Ramos (cell line): Measurements from ENCODE around the gene SYNGR1.
"Not testable (repeated sequence)": the region's sequence is repeated elsewhere in the genome, so short reads cannot be mapped to it uniquely, and the experiment has no call there.

Source experiments
- in situ Hi-C: fragments of 300-500 bp; cut with MboI; formaldehyde crosslinking; loops from one replicate; pipeline ENCODE4 v1.14.3; 2022; ENCODE audit warnings: low sequenced_read_pairs; ENCODE audit not compliant: unreplicated experiment

The SYNGR1 gene

GRCh38 chr22:39349506-39349966 is 255 bp upstream of the SYNGR1 start:
- in situ Hi-C loops = no loop called here

DNA sequence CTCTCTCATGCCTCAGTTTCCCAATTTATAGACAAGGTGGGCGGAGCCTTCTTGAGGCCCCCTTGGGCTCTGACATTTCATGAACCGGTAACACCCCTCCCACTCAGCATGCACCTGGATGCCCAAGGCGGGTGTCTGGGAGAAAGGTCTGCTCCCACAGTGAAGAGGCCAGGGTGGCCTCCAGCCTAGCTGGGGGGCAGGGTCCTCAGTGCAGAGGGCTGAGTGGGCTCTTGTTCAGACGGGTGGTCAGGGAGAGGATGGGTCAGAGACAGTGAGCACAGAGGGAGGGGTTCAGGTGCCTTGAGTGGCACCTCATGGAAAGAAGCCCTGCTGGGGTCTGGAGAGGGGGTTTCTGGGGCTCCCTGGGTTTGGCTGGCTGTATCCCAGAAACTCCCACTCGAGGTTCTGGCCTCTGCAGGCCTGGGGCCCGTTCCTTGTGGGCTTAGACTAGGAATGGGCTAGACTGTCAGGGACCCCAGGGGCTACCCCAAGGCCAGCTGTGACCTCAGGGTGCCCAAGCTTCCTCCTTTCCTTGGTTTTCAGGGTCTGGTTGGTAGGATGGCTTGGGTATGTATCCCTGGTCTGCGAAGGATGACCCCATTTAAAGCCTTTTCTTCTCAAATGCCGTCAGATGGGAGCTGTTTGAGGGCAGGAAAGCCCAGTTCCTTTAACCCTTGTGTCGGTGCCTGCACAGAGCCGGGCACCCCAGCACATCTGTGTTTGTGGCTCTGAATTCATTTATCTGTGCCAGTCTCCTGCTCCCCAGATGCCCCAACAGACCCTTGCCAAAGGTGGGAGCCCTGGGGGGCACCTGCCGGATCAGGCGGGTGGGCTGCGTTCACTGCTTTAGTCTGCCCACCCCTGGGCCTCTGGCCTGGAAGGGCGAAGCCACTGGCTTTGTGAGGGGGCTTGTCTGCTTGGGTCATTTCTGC is 1.2 kb downstream of the SYNGR1 start:
- in situ Hi-C loops = no loop called here

GRCh38 chr22:39351689-39352214 is 2.0 kb downstream of the SYNGR1 start:
- in situ Hi-C loops = no loop called here

GRCh38 chr22:39352306-39352891 is 2.6 kb downstream of the SYNGR1 start:
- in situ Hi-C loops = no loop called here

GRCh38 chr22:39353346-39353745 is 3.6 kb downstream of the SYNGR1 start:
- in situ Hi-C loops = no loop called here

DNA sequence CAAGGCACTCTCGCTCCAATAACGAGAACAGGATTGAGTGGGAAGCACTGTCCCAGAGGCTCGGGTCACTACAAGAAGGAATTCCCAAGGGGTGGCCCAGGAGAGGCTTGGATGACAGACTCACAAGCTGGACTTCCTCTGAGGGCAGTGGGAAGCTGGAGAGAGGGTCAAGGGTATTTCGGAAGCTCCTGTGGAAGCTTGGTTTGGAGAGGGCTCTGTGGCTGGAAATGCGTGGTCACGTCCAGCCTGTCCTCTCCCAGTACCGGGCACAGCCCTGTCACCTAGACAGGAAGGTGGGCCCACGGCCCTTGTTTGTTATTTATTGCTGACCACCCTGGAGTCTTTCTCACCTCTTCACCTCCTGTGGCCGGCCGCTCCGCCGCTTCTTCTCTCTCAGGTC is 5.3 kb downstream of the SYNGR1 start:
- in situ Hi-C loops = no loop called here

DNA sequence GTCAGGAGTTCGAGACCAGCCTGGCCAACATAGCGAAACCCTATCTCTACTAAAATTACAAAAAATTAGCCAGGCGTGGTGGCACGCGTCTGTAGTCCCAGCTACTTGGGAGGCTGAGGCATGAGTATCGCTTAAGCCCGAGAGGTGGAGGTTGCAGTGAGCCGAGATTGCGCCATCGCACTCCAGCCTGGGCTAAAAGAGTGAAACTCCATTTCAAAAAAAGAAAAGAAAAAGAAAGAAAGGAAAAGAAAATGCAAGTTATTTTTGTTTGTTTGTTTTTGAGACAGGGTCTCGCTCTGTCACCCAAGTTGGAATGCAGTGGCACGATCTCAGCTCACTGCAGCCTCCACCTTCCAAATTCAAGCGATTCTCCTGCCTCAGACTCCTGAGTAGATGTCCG is 6.0 kb downstream of the SYNGR1 start:
- in situ Hi-C loops = not testable (repeated sequence)

DNA sequence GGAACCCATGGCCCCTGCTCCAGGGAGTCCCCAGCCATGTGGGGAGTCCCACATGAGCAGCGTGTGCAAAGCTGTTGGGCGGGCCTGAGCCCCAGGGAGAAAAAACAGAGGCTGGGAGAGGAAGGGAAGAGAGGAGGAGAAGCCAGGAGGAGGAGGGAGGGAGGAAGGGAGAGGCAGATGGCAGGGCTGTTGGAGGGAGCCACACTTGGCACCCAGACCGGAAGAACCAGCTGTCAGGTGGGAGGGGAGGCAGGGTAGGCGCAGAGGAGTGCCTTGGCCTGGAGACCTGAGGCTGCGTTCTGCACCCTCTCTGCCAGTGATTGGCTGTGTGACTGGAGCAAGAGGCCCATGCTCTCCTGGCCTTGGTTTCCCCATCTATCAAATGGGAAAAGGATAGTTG is 6.7 kb downstream of the SYNGR1 start:
- in situ Hi-C loops = no loop called here

DNA sequence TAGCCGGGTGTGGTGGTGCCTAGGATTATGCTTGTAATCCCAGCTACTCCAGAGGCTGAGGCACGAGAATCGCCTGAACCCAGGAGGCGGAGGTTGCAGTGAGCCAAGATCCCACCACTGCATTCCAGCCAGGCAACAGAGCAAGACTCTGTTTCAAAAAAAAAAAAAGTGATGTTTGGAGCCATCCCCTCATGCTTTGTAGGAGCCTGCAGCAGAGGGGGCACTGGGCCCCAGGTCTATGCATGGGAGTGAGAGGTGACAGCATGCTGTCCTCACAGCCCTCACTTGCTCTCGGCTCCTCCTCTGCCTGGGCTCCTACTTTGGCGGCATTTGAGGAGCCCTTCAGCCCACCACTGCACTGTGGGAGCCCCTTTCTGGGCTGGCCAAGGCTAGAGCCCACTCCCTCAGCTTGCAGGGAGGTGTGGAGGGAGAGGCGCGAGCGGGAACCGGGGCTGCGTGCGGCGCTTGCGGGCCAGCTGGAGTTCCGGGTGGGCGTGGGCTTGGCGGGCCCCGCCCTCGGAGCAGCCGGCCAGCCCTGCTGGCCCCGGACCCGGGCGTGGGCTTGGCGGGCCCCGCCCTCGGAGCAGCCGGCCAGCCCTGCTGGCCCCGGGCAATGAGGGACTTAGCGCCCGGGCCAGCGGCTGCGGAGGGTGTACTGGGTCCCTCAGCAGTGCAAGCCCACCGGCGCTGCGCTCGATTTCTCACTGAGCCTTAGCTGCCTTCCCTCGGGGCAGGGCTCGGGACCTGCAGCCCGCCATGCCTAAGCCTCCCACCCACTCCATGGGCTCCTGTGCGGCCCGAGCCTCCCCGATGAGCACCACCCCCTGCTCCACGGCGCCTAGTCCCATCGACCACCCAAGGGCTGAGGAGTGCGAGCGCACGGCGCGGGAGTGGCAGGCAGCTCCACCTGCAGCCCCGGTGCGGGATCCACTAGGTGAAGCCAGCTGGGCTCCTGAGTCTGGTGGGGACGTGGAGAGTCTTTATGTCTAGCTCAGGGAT is 7.6 kb downstream of the SYNGR1 start:
- in situ Hi-C loops = not testable (repeated sequence)

GRCh38 chr22:39358197-39358596 is 8.4 kb downstream of the SYNGR1 start:
- in situ Hi-C loops = not testable (repeated sequence)

DNA sequence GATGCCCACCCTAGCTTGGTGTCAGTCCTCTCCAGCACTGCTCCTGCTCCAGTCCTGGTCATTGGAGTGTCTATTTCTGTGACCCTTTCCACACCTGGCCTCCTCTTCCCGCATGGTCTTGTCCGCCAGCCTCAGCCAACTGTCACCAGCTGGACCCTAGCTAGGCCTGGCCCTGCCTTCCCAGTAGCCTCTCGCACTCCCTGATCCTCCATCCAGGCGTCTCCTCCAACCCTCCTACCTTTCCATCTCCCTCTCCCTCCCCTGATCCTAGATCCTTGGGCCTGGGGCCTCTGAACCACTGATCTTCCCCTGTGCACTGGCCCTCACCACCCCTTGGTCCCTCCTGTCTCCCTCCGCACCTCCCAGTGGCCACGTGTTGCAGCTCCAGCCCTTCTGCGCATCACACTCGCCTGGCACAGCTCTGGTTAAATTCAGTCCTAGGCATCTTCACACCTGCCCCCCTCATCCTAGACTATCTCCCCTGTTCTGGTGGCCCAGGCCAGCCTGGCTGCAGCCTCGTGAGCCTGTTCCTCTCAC is 9.9 kb downstream of the SYNGR1 start:
- in situ Hi-C loops = no loop called here

GRCh38 chr22:39360242-39360641 is 10.5 kb downstream of the SYNGR1 start:
- in situ Hi-C loops = no loop called here

DNA sequence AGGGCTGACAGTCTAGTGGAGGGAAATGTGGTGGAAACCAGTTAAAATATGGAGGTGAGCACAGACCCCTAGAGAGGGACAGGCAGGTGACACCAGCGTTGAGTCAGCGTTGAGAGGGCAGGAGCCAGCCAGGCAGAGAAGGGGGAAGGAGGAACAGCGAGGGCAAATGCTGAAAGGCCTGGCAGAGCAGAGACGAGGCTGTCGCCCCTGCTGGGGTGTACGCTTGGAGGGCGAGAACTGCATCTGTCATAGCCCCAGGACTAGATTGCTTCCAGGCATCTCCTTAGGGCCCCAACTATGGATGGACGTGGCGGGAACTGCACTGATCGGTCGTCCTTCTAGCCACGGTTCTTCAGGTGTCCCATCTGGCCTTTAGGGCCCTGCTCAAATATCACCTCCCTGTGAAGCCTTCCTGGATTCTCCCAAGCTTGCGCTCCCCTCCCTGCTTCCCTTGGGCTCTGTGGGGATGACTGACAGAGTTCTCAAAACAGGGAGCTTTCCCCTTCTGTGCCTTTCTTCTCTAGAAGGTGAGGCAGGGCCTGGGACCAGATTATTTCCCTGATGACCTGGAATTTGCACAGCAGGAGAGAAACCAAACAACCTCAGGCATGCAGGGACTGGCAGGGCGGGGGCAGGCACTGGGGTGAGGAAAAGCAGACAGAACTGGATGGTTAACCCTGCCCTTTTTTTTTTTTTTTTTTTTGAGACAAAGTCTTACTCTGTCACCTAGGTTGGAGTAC is 11.1 kb downstream of the SYNGR1 start:
- in situ Hi-C loops = no loop called here

DNA sequence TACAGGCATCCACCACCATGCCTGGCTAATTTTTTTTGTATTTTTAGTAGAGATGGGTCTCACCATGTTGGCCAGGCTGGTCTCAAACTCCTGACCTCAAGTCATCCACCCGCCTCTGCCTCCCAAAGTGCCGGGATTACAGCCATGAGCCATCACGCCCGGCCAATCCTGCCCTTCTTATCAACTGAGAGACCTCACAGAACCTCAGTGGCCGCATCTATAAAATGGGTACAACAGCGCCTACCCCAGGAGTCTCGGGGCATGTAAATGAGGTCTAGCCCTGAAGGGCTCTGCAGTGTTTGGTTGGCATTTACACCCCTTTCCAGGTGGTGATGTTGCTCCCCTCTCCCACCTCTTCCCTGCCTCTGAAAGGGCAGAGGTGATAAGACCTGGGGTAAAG is 11.7 kb downstream of the SYNGR1 start:
- in situ Hi-C loops = no loop called here

DNA sequence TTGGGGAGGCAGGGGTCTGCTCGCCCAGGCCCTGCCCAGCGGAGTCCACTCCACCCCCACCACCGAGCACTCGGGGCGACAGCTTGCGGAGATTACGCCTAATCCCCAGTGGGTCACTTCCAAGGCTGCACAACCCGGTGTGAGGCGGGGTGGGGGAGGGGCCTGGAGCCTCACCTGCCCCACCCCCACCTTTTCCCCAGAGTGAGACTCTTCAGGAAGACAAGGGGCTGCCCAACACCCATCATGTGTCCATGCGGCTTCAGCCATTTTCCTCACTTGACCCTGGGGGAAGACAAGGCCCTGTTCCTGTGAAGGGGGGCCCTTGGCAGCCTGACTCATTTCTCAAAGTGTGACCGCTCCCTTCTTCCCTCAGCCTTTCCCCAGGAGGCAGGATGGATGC is 12.5 kb downstream of the SYNGR1 start:
- in situ Hi-C loops = no loop called here

GRCh38 chr22:39362932-39363331 is 13.1 kb downstream of the SYNGR1 start:
- in situ Hi-C loops = no loop called here

- in situ Hi-C loops = no loop called here
Measured at GRCh38 chr22:39363751-39364515, 14.1 kb downstream of the SYNGR1 start.

- in situ Hi-C loops = no loop called here
Measured at GRCh38 chr22:39364714-39365491, 15.1 kb downstream of the SYNGR1 start.
